Eye (tissue), 1 donor: ENCODE measurements around the gene THY1.
A peak's percentile ranks its signal among the peaks of the same experiment; 100 is the strongest.

Source experiments
- DNase-seq: peaks from one replicate; pipeline ENCODE4 v3.0.0-alpha.2; 2015

Gene THY1

DNA sequence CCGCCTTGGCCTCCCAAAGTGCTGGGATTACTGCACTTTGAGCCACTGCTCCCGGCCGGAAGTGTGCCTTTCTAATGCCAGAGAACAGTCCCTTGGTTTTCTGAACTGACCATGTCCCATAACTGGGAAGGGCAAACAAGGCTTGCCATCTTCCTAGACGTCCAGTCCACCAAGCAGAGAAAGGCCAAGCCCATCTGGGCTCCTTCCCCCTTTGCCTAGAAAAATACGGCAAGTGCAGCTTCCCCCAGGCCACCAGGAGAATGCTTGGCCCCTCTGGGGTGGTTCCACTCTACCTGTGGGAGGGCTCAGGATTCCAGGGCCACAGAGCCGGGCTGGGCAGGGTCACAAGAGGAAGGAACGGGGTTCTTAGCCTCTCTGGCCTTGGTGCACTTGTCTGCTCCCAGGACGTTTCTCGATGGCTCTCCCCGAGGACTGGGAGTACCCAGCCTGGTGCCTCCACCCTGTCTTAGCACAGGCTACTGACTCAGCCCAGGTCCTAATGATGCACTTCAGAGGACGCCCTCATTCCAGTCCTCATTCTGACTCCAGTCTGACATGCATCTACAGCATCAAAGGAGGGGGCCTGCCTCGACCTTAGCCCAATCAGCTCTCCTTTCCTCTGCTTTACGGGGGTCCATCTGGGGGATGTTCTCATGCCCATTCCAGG lies 42.7 kb downstream of the THY1 start:
- no peak for DNase-seq

DNA sequence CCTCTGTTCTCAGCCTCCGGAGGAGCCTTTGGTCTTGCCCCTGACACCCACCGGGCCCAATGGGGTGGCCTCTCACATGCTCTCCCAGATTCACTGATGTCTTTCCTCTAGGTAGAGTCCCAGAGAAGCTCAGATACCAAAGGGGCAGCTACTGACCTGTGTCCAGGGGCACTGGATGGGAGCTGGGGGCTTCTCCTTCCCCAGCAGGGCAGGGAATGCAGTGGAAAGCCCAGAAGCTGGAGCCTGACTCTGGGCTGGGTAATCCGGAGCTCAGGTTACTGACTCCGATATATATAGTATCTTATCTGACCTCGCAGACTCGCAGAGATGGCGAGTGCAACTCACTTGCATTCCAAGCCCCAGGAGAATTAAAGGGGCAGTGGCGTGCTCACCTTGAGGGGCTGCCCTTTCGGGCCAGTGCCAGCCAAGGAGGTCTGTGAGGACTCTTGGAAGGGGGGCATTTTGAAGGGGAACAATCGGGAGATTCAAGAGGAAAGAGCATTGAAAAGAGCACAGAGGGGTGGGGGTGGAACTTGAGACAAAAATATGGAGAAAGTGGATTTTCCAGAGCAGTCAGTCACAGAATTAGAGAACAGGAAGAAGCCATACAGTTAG lies 44.0 kb downstream of the THY1 start:
- no peak for DNase-seq

- no peak for DNase-seq
These were observed 44.9 kb downstream of the THY1 start for GRCh38 chr11:119377961-119378667.

GRCh38 chr11:119377112-119377901 lies 45.7 kb downstream of the THY1 start:
- no peak for DNase-seq

- peak; percentile 64 for DNase-seq
These were observed 46.6 kb downstream of the THY1 start for GRCh38 chr11:119376197-119376847.

DNA sequence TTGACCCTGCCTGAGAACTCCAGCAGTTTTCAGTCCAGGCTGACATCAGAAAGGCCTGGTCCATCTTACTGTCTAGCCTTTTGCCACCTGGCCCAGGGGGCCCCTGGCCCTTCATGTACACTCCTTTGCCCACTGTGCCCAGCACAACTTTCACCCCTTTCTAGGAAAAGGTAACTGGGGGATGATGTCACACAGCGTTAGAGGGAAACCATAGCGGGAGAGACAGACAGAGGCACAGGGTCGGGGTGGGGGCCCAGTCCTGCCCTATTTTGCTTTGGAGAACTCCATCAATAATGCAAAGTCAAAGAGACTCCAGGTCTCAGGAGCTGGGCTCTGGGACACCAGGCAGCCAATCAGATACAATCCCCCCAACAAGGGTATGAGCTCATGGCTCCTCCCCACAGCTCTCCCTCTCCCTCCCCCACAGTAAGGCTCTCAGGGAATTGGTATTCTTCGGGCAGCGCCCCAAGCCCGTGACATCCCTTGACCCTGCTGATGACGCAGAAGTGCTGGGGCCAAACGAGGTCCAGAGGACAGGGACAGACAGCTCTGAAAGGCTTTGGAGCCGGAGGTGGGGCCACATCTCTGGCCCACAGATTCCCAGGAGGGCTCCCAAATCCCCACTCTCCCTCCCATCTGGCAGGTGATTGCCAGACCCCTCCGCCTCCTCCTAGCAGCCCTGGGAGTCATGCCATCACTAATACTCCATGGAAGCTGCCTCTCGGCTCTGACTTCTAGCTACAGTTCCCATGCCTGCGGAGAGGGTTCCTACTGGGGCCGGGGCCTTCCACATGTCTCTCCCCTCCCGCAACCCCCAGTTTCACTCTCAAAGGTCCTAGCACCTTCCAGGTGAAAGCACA lies 47.4 kb downstream of the THY1 start:
- peak; percentile 46 for DNase-seq

DNA sequence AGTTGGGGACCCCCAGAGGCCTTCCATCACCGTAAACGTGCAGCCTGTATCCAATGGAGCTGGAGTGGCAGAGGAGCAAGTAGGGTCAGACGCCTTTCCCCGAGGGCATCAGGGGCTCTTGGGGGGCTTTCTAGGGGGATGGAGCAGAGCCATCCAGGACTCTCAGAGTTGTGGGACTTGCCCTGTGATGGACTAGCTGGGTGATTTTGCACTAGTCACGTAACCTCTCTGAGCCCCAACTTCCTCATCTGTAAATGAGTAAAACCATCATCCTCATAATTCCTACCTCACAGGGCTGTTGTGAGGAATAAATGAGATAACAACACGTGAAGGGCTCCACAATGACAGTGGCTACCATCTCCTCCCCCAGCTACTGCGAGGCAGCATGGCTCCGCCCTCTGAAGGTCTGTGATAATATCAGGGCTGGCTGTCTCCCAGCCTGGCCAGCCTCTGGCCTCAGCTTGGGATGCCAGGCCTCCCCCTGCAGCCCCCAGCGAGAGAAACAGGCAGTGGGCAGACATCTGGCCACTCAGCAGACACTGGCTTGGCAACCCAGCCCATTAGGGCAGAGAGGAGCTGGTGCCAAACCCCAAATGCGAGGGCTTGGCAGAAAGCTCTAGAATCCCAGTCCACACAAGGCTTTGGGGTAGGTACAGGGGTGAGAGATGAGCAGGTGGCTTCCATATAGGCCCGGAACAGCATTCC lies 48.2 kb downstream of the THY1 start:
- no peak for DNase-seq

- DNase-seq, result peak; percentile 94
These were observed 48.9 kb downstream of the THY1 start for GRCh38 chr11:119373921-119374631.

DNA sequence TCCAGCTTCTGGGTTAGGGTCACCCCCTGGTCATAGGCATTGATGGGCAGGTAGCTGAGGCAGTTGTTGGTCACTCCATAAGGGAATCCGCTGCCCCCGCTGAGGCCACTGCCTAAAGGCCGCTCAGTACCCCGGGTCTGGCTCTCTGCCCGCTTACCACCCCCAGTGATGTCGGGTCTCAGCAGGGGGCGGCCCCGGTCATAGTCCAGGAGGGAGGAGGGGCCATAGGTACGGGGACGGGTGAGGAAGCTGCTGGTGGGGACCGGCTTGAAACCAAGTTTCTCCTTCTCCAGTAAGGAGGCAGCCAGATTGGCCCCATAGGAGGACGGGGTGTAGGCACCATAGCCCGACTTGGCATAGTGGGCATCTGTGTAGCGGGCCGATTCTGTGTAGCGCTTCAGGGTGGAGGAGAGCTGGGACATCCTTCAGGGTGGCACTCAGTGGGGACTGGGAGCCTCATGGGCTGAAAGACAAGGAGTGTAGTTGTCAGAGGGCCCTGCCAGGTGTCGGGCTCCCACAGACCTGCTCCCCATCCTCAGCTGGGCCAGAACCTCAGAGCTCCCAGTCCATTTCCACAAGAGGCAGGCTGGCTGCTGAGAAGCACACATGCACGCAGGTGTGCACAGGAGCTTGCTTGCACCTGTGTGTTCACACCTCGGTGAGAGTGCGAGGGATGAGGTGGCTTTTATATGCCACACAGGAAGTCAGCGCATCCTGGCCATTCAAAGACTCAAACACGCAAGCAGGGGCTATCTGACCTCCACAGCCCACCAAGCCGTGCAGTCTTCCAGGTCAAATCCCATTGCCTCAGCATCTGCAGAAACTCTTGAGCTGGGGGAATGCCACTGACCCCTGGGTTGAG lies 49.7 kb downstream of the THY1 start:
- no peak for DNase-seq

GRCh38 chr11:119372260-119373058 lies 50.5 kb downstream of the THY1 start:
- no peak for DNase-seq

- peak; percentile 63 for DNase-seq
These were observed 51.2 kb downstream of the THY1 start for GRCh38 chr11:119371778-119372182.

- DNase-seq, result no peak
These were observed 51.8 kb downstream of the THY1 start for GRCh38 chr11:119371067-119371601.

GRCh38 chr11:119370486-119371046 lies 52.4 kb downstream of the THY1 start:
- DNase-seq, result no peak

GRCh38 chr11:119369132-119369925 lies 53.6 kb downstream of the THY1 start:
- peak; percentile 69 for DNase-seq

GRCh38 chr11:119368121-119369034 lies 54.6 kb downstream of the THY1 start:
- peak; percentile 63 for DNase-seq

DNA sequence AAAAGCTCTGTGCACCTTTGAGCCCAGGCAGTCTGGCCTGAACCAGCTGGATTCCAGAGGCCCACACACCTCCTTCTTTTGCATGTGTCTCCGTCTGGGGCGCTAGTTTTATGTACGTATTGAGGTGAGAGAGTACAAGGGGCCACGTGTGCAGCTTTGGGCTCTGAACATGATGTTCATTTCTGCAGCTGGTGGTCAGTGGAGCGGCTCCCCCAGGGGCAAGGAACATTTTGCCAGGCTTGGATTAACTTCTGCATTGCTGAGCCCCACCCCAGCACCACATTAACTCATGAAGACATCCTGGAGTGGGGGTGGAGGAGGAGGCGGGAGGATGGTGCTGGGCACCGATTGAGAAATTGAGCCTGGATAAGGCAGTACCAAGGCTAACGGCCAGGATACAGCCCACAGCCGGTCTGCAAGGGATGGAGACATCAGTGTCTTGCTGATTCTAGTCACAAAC lies 55.3 kb downstream of the THY1 start:
- no peak for DNase-seq
